SK-N-SH (cell line): ENCODE results near the gene KCNJ11. TPM values are rescaled to one million over a fixed set of nuclear protein-coding genes. Genes with fewer than 3 reads are reported as not detected.

Experiments
- CTCF ChIA-PET: fragments of 300-600, 350-600 bp; formaldehyde crosslinking; extraction: SDS; loops from one replicate; lab custom pipeline; 2021; lab: Yijun Ruan, JAX
- POLR2A ChIA-PET: fragments of 350-600 bp; sonication (Branson Sonifier 250); formaldehyde crosslinking; extraction: SDS; loops from one replicate; lab custom pipeline; 2020; ENCODE audit warnings: antibody characterized with exemption, inconsistent platforms; lab: Yijun Ruan, JAX
- DNase-seq: peaks from one replicate; pipeline ENCODE4 v3.0.0; 2012
- H2AFZ ChIP-seq: fragments of 200-600 bp; sonication (generic); 2 replicates; pipeline ENCODE4 v1.8.1; 2016; ENCODE audit warnings: antibody characterized with exemption, mild to moderate bottlenecking, low read depth
- H3F3A ChIP-seq: fragments of 200-600 bp; sonication (generic); replicated peaks from 2 replicates; pipeline ENCODE3; 2016; ENCODE audit warnings: antibody characterized with exemption, mild to moderate bottlenecking; ENCODE audit not compliant: insufficient read depth
- H3K27ac ChIP-seq, 2 experiments: fragments of 200-500 bp in 1 of 2; fragments of 200-600 bp in 1 of 2; sonication (Bioruptor generic) in 1 of 2; sonication (generic), shearing (Covaris generic) in 1 of 2; 2 replicates each; pipeline versions ENCODE4 v1.5.1 to v1.6.1; 2014 to 2016; ENCODE audit warnings: low read depth in 2 of 2, inconsistent platforms in 1 of 2, low read length in 1 of 2, mild to moderate bottlenecking in 1 of 2, mixed read lengths in 1 of 2
- H3K27me3 ChIP-seq: fragments of 200-600 bp; sonication (generic), shearing (Covaris generic); 2 replicates; pipeline ENCODE4 v1.6.1; 2016; ENCODE audit warnings: mixed run types; ENCODE audit not compliant: insufficient read depth
- H3K36me3 ChIP-seq, 2 experiments: fragments of 200-500 bp in 1 of 2; fragments of 200-600 bp in 1 of 2; sonication (Bioruptor generic) in 1 of 2; sonication (generic) in 1 of 2; replicated peaks in 1 of 2; 2 replicates each; pipeline versions ENCODE3 to v1.5.1; 2014 to 2016; ENCODE audit warnings: low read length in 1 of 2, mild to moderate bottlenecking in 1 of 2; ENCODE audit not compliant: insufficient read depth in 2 of 2, control insufficient read depth in 1 of 2
- H3K4me1 ChIP-seq, 2 experiments: fragments of 200-500 bp in 1 of 2; fragments of 200-600 bp in 1 of 2; sonication (Bioruptor generic) in 1 of 2; sonication (generic), shearing (Covaris generic) in 1 of 2; 2 replicates each; pipeline versions ENCODE4 v1.5.1 to v1.6.1; 2014 to 2016; ENCODE audit warnings: low read depth in 1 of 2, low read length in 1 of 2, mixed run types in 1 of 2; ENCODE audit not compliant: insufficient read depth in 2 of 2, control insufficient read depth in 1 of 2
- H3K4me2 ChIP-seq: fragments of 200-600 bp; sonication (generic), shearing (Covaris generic); 2 replicates; pipeline ENCODE4 v1.6.1; 2017; ENCODE audit warnings: mixed run types
- H3K4me3 ChIP-seq, 2 experiments: fragments of 200-500 bp in 1 of 2; fragments of 200-600 bp in 1 of 2; sonication (Bioruptor generic) in 1 of 2; sonication (generic), shearing (Covaris generic) in 1 of 2; 2 replicates each; pipeline versions ENCODE4 v1.5.1 to v1.8.1; 2014 to 2016; ENCODE audit warnings: low read depth in 2 of 2, inconsistent platforms in 1 of 2, low read length in 1 of 2, mild to moderate bottlenecking in 1 of 2, mixed read lengths in 1 of 2, moderate library complexity in 1 of 2
- H3K79me2 ChIP-seq: fragments of 200-600 bp; sonication (generic); 2 replicates; pipeline ENCODE4 v1.8.1; 2017; ENCODE audit warnings: mild to moderate bottlenecking; ENCODE audit not compliant: insufficient read depth
- H3K9ac ChIP-seq: fragments of 200-600 bp; sonication (generic); 2 replicates; pipeline ENCODE4 v1.6.1; 2017; ENCODE audit warnings: mixed run types
- H3K9me2 ChIP-seq: fragments of 200-600 bp; sonication (generic); 2 replicates; pipeline ENCODE4 v1.6.1; 2017; ENCODE audit warnings: mixed run types
- H3K9me3 ChIP-seq: fragments of 200-600 bp; sonication (generic); 2 replicates; pipeline ENCODE4 v1.6.1; 2017; ENCODE audit warnings: mixed run types, mild to moderate bottlenecking, moderate library complexity
- H4K20me1 ChIP-seq: fragments of 200-600 bp; sonication (generic); 2 replicates; pipeline ENCODE4 v1.6.1; 2017; ENCODE audit warnings: mild to moderate bottlenecking, mixed run types; ENCODE audit not compliant: insufficient read depth
- EP300 ChIP-seq, 2 experiments: IDR thresholded peaks; 2 replicates each; pipeline versions ENCODE4 v1.4.0 to v1.6.1; 2012; ENCODE audit warnings: borderline replicate concordance in 1 of 2, low read depth in 1 of 2, low read length in 1 of 2
- EZH2phosphoT487 ChIP-seq: fragments of 200-600 bp; sonication (generic); IDR thresholded peaks from 2 replicates; pipeline ENCODE4 v1.6.1; 2017; ENCODE audit warnings: low read depth, mixed run types, mild to moderate bottlenecking, antibody characterized with exemption, moderate library complexity, borderline replicate concordance
- FOSL2 ChIP-seq: IDR thresholded peaks from 2 replicates; pipeline ENCODE4 v1.4.0; 2012; ENCODE audit warnings: low read depth, mild to moderate bottlenecking, moderate library complexity, borderline replicate concordance
- FOXM1 ChIP-seq: IDR thresholded peaks from 2 replicates; pipeline ENCODE4 v1.4.0; 2012; ENCODE audit warnings: low read depth, mild to moderate bottlenecking
- GATA2 ChIP-seq: sonication (generic); formaldehyde crosslinking; IDR thresholded peaks from 2 replicates; pipeline ENCODE4 v1.5.0; 2020; ENCODE audit warnings: mild to moderate bottlenecking, missing genetic modification reagents
- IRF3 ChIP-seq: fragments of 150-350 bp; IDR thresholded peaks from 2 replicates; pipeline ENCODE4 v1.6.1; 2016; ENCODE audit warnings: mild to moderate bottlenecking, low read depth, low read length
- JUND ChIP-seq: IDR thresholded peaks from 2 replicates; pipeline ENCODE4 v1.4.0; 2012
- MEF2A ChIP-seq: IDR thresholded peaks from 2 replicates; pipeline ENCODE4 v1.4.0; 2012; ENCODE audit warnings: low read depth, borderline replicate concordance
- NRF1 ChIP-seq: IDR thresholded peaks from 2 replicates; pipeline ENCODE4 v1.6.1; 2012; ENCODE audit warnings: low read depth, mild to moderate bottlenecking, low read length
- PBX3 ChIP-seq: IDR thresholded peaks from 2 replicates; pipeline ENCODE4; 2012
- RAD21 ChIP-seq: IDR thresholded peaks from 2 replicates; pipeline ENCODE4 v1.6.1; 2012; ENCODE audit warnings: mild to moderate bottlenecking, low read length
- RFX5 ChIP-seq: IDR thresholded peaks from 2 replicates; pipeline ENCODE4 v1.6.1; 2012; ENCODE audit warnings: mild to moderate bottlenecking, improper control_type of control experiment, low read length
- SIN3A ChIP-seq: IDR thresholded peaks from 2 replicates; pipeline ENCODE4 v1.6.1; 2012; ENCODE audit warnings: low read depth, mild to moderate bottlenecking, low read length, moderate library complexity, borderline replicate concordance
- SMC3 ChIP-seq: IDR thresholded peaks from 2 replicates; pipeline ENCODE4 v1.6.1; 2012; ENCODE audit warnings: low read depth, low read length, improper control_type of control experiment
- TCF12 ChIP-seq: IDR thresholded peaks from 2 replicates; pipeline ENCODE4 v1.4.0; 2012
- USF2 ChIP-seq: fragments of 150-350 bp; IDR thresholded peaks from 2 replicates; pipeline ENCODE4 v1.6.1; 2017; ENCODE audit warnings: antibody characterized with exemption, low read length, low read depth, borderline replicate concordance
- YY1 ChIP-seq: IDR thresholded peaks from 2 replicates; pipeline ENCODE4 v1.4.0; 2012; ENCODE audit warnings: low read depth, mild to moderate bottlenecking
- ZBTB33 ChIP-seq: IDR thresholded peaks from 2 replicates; pipeline ENCODE4 v1.4.0; 2012; ENCODE audit warnings: low read depth, borderline replicate concordance
- WGBS: methylation state at CpG from one replicate; pipeline ENCODE4 v1.1.6; 2017; ENCODE audit warnings: low lambda C conversion rate; 5-methylcytosine and 5-hydroxymethylcytosine counted together
- polyA plus RNA-seq, 3 experiments: library from polyadenylated mRNA; depleted of rRNA; stranded (reverse); fragments of >200 nt; gene quantifications; 2 replicates each; pipeline ENCODE4 v1.2.3, GENCODE V29; 2012

The KCNJ11 gene
- polyA plus RNA-seq, 1 of the 3 experiments (the other 2 are of a cell fraction): 0.23 TPM

GRCh38 chr11:17412488-17413180 is 24.2 kb upstream of the KCNJ11 start:
- Histone ChIP-seq H3K4me1 (no peaks in the 10 kb centered on the region; a peak in 1 of 4 replicates), H3K4me2 (no peak overlapping the region), H3K9me2 (no peaks in the 10 kb centered on the region), H3K27me3 (no peaks in the 10 kb centered on the region), H3K27ac (no peak overlapping the region), H3K9ac (no peak overlapping the region), H3K4me3 (no peak overlapping the region), H3K79me2 (no peaks in the 10 kb centered on the region), H3K9me3 (no peaks in the 10 kb centered on the region), H4K20me1 (no peaks in the 10 kb centered on the region), H3F3A (no peaks in the 10 kb centered on the region), H2AFZ (no peak overlapping the region), H3K36me3 (no peaks in the 10 kb centered on the region)
- TF ChIP-seq PBX3: no peak
- no peak for TF ChIP-seq EZH2phosphoT487
- TF ChIP-seq USF2: no peak
- TF ChIP-seq MEF2A: no peak
- TF ChIP-seq JUND: no peak
- TF ChIP-seq NRF1: no peak
- no peak for TF ChIP-seq FOXM1
- no peak for TF ChIP-seq RFX5
- TF ChIP-seq SMC3: no peak
- TF ChIP-seq GATA2: no peak
- no peak for TF ChIP-seq FOSL2
- no peak for TF ChIP-seq ZBTB33
- no peak for TF ChIP-seq EP300 (IDR thresholded peaks at IDR 0.05; ENCODE audit: borderline replicate concordance in 1 of 2, low read depth in 1 of 2, low read length in 1 of 2)
- TF ChIP-seq TCF12: no peak
- no peak for TF ChIP-seq RAD21
- no peak for TF ChIP-seq SIN3A
- no peak for TF ChIP-seq YY1
- TF ChIP-seq IRF3: no peak
- 69% methylated on average over 9 of the region's 9 CpGs for WGBS
- no peak for DNase-seq
- ChIA-PET POLR2A (no interaction called here), CTCF (interaction anchor here (0.6 to 2.3 kb wide), 5 partner anchors 23 to 145 kb away, joined by 3 to 11 read pairs (median 3); partner anchors contain the start of gene KCNJ11)
